GM06990 (cell line): ENCODE data around the gene MEGF6.

Experiments used
- DNase-seq: peaks from one replicate; pipeline ENCODE4 v3.0.0-alpha.2; 2011; ENCODE audit not compliant: insufficient read length; ENCODE audit errors: extremely low read depth
- H3K27me3 ChIP-seq: replicated peaks from 2 replicates; pipeline ENCODE4 v1.6.0; 2011; ENCODE audit warnings: low read length; ENCODE audit not compliant: control insufficient read depth, insufficient read depth
- H3K36me3 ChIP-seq: 2 replicates; pipeline ENCODE4 v1.5.1; 2011; ENCODE audit warnings: low read length; ENCODE audit not compliant: control insufficient read depth, insufficient read depth
- H3K4me3 ChIP-seq: replicated peaks from 2 replicates; pipeline ENCODE4 v1.5.1; 2011; ENCODE audit warnings: low read depth, mild to moderate bottlenecking, control low read depth, low read length
- TF ChIP-seq, protein P1 (sequence below): IDR thresholded peaks from 2 replicates; pipeline ENCODE4 v1.5.1; 2011; ENCODE audit warnings: low read length, control low read depth, mild to moderate bottlenecking, inconsistent platforms; ENCODE audit not compliant: insufficient read depth, poor library complexity, severe bottlenecking

Gene MEGF6

DNA sequence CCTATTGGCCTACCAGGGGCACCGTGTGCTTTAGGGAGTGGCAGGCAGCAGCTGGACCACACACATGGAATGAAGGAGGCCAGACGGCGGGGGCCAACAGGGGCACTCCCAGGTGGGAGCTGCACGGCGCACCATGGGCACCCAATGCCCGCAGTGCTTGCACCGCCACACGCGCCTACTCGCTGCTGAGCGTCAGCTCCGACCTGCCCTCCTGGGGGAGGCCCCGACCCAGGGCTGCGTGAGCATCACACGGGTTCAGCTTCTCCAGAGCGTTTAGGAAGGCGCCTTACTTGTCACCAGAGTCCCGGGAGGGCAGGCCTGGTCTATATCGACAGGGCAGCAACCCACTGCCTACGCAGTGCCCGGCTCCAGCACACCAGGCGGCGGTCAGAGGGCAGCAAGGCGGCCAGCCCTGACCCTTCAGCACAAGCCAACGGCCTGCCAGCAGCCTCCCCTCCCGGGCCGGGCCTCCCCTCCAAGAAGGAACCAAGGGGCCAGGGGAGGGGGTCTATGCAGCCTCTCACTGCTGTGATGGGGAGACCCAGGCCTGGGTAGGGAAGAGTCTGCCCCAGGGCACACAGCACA, 91.9 kb downstream of the MEGF6 start:
- no peaks in the 10 kb centered on the region for H3K36me3 ChIP-seq
- H3K27me3 ChIP-seq: no peaks in the 10 kb centered on the region
- DNase-seq: no peak
- TF ChIP-seq, protein P1, sequence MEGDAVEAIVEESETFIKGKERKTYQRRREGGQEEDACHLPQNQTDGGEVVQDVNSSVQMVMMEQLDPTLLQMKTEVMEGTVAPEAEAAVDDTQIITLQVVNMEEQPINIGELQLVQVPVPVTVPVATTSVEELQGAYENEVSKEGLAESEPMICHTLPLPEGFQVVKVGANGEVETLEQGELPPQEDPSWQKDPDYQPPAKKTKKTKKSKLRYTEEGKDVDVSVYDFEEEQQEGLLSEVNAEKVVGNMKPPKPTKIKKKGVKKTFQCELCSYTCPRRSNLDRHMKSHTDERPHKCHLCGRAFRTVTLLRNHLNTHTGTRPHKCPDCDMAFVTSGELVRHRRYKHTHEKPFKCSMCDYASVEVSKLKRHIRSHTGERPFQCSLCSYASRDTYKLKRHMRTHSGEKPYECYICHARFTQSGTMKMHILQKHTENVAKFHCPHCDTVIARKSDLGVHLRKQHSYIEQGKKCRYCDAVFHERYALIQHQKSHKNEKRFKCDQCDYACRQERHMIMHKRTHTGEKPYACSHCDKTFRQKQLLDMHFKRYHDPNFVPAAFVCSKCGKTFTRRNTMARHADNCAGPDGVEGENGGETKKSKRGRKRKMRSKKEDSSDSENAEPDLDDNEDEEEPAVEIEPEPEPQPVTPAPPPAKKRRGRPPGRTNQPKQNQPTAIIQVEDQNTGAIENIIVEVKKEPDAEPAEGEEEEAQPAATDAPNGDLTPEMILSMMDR: no peak
- H3K4me3 ChIP-seq: no peak overlapping the region

DNA sequence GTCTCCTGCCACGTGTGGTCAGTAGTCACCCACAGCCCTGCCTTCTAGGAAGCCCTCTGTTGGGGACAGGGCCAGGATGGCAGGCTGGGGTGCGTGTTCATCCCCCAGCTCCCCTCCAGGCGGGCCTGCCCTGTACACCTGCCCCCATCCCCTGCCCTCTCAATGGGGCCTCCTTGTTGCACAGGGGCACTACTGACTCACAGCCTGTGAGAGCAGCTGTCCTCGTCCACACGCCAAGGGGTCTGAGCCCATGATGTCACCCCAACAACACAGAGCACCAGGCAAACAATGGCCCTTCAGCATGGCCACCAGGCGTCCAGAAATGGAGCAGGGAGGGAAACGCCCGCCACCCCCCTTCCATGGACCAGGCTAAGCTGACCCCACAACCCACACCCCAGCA, 92.6 kb downstream of the MEGF6 start:
- no peaks in the 10 kb centered on the region for H3K27me3 ChIP-seq
- no peak overlapping the region for H3K4me3 ChIP-seq
- TF ChIP-seq, protein P1: no peak
- DNase-seq: no peak
- H3K36me3 ChIP-seq: no peaks in the 10 kb centered on the region

- no peak for DNase-seq
- H3K36me3 ChIP-seq: no peaks in the 10 kb centered on the region
- TF ChIP-seq, protein P1: peak; percentile 79
- H3K27me3 ChIP-seq: no peaks in the 10 kb centered on the region
- H3K4me3 ChIP-seq: no peak overlapping the region
These were observed 93.1 kb downstream of the MEGF6 start for GRCh38 chr1:3518256-3518655.

GRCh38 chr1:3516911-3517675, 94.2 kb downstream of the MEGF6 start:
- TF ChIP-seq, protein P1: no peak
- Histone ChIP-seq H3K36me3 (no peaks in the 10 kb centered on the region), H3K27me3 (no peaks in the 10 kb centered on the region), H3K4me3 (no peak overlapping the region)
- no peak for DNase-seq

- DNase-seq: no peak
- TF ChIP-seq, protein P1: no peak
- Histone ChIP-seq H3K36me3 (no peaks in the 10 kb centered on the region), H3K27me3 (no peaks in the 10 kb centered on the region), H3K4me3 (no peak overlapping the region)
These were observed 94.8 kb downstream of the MEGF6 start for GRCh38 chr1:3516481-3516869.
